IPS-20b (cell line): ENCODE measurements around the gene TMEM121.

Source experiments
- H3K27ac ChIP-seq: one replicate; pipeline ENCODE4 v1.5.1; 2013; ENCODE audit warnings: low read length
- H3K27me3 ChIP-seq: 2 replicates; pipeline ENCODE4 v1.6.1; 2013; ENCODE audit warnings: mild to moderate bottlenecking, low read length, inconsistent platforms; ENCODE audit not compliant: insufficient read depth
- H3K36me3 ChIP-seq: 2 replicates; pipeline ENCODE4 v1.6.1; 2013; ENCODE audit warnings: low read depth, mild to moderate bottlenecking, inconsistent platforms, low read length, moderate library complexity; ENCODE audit not compliant: insufficient read depth
- H3K4me1 ChIP-seq: 2 replicates; pipeline ENCODE4 v1.6.1; 2013; ENCODE audit warnings: mild to moderate bottlenecking, control low read depth, inconsistent platforms, low read length, moderate library complexity; ENCODE audit not compliant: insufficient read depth
- H3K4me3 ChIP-seq: 2 replicates; pipeline ENCODE4 v1.5.1; 2013; ENCODE audit warnings: mild to moderate bottlenecking, low read length, inconsistent platforms
- H3K9ac ChIP-seq: 2 replicates; pipeline ENCODE4 v1.6.1; 2013; ENCODE audit warnings: low read depth, mild to moderate bottlenecking, inconsistent platforms, low read length, moderate library complexity
- H3K9me3 ChIP-seq: 2 replicates; pipeline ENCODE4 v1.6.1; 2013; ENCODE audit warnings: mild to moderate bottlenecking, low read depth, low read length, inconsistent platforms; ENCODE audit not compliant: insufficient read depth

Gene TMEM121

DNA sequence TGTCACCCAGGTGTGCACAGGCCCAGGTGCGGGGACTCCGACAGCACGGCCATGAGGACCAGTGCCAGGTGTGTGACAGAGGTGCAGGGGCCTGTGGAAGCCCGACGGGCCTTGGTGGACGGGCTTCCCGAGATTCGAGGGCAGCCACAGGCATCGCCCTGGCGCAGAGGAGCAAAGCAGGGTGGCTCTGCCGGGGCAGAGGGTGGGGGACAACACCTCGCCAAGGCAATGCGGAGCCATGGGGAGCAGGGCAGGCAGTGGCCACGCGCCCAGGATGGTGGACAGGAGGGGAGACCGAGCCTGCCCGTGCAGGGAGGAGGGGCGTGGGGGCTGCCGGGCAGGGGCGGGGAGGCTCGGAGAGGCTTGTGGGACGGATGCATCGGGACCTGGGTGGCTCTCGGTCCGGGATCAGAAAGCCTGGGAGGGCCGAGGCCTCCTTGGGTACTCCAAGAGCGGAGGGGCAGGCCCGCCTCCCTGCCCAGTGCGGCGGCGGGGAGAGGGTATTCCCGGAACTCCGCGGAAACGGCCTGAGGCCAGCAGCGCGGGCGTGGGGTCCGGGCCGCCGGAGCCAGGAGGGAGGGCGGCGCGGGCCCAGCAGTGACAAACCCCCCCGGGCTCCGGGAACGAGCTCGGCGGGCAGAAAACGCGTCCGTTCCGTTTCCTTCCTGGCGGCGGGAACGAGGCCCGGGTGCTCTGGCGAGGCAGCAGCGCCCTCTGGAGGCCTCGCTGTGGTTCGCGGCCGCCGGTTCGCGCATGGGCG, 1.6 kb downstream of the TMEM121 start:
- Histone ChIP-seq H3K36me3 (no peaks in the 10 kb centered on the region), H3K4me1 (no peaks in the 10 kb centered on the region), H3K9ac (no peak overlapping the region), H3K9me3 (peaks cover 12% of the 10 kb centered on the region; the same call in 1 of the 2 replicates), H3K27ac (no peak overlapping the region), H3K27me3 (peaks cover 51% of the 10 kb centered on the region), H3K4me3 (no peak overlapping the region)

DNA sequence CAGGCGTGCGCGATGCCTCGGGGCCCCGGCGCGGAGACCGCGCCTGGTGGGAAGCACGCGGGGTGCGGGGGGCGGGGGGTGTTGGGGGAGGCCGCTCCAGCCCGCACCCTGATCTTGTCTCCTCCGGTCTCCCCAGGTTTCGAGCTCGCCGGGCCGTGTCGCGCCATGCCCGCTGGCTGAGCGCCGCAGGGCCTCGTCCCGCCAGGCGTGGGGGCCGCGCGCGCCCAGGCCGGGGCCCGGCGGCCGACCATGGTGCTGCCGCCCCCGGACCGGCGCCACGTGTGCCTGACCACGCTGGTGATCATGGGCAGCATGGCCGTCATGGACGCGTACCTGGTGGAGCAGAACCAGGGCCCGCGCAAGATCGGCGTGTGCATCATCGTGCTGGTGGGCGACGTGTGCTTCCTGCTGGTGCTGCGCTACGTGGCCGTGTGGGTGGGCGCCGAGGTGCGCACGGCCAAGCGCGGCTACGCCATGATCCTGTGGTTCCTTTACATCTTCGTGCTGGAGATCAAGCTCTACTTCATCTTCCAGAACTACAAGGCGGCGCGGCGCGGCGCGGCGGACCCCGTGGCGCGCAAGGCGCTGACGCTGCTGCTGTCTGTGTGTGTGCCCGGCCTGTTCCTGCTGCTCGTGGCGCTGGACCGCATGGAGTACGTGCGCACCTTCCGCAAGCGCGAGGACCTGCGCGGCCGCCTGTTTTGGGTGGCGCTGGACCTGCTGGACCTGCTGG, 2.4 kb downstream of the TMEM121 start:
- no peaks in the 10 kb centered on the region for H3K4me1 ChIP-seq
- no peak overlapping the region for H3K4me3 ChIP-seq
- no peaks in the 10 kb centered on the region for H3K36me3 ChIP-seq
- peaks cover 45% of the 10 kb centered on the region for H3K27me3 ChIP-seq
- no peak overlapping the region for H3K27ac ChIP-seq
- no peak overlapping the region for H3K9ac ChIP-seq
- H3K9me3 ChIP-seq: peaks cover 15% of the 10 kb centered on the region; the same call in 1 of the 2 replicates

DNA sequence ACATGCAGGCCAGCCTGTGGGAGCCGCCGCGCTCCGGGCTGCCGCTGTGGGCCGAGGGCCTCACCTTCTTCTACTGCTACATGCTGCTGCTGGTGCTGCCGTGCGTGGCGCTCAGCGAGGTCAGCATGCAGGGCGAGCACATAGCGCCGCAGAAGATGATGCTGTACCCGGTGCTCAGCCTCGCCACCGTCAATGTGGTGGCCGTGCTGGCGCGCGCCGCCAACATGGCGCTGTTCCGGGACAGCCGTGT, 2.9 kb downstream of the TMEM121 start:
- Histone ChIP-seq H3K4me3 (no peak overlapping the region), H3K27ac (no peak overlapping the region), H3K27me3 (peaks cover 41% of the 10 kb centered on the region), H3K9me3 (peaks cover 15% of the 10 kb centered on the region; the same call in 1 of the 2 replicates), H3K9ac (no peak overlapping the region), H3K36me3 (no peaks in the 10 kb centered on the region), H3K4me1 (no peaks in the 10 kb centered on the region)

DNA sequence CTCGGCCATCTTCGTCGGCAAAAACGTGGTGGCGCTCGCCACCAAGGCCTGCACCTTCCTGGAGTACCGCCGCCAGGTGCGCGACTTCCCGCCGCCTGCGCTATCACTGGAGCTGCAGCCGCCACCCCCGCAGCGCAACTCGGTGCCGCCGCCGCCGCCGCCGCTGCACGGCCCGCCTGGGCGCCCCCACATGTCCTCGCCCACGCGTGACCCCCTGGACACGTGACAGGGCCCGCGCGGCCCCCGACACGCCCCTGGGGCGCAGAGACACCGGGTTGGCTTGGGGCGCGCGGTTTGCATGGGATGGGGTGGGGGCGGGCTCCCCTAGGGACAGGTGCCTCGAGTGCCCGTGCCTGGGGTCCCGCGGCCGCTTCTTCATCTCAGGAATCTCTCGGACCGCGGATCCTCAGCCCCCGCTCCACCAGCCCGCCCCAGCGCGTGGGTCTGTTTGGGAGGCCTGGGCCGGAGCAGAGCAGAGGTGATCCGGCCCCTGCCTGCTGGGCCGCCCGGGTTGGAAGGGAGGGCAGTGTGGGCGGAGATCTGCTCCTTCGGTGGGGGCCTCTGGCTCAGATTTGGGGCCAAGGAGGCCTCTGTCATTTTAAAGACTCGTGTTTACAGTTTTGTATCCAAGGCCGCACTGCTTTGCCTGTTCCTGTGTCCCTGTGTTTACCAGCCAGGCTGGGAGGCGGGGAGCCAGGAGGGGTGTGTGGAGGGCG, 3.3 kb downstream of the TMEM121 start:
- no peak overlapping the region for H3K4me3 ChIP-seq
- no peaks in the 10 kb centered on the region for H3K4me1 ChIP-seq
- no peak overlapping the region for H3K27ac ChIP-seq
- H3K36me3 ChIP-seq: no peaks in the 10 kb centered on the region
- H3K9ac ChIP-seq: no peak overlapping the region
- peaks cover 15% of the 10 kb centered on the region; the same call in 1 of the 2 replicates for H3K9me3 ChIP-seq
- peaks cover 36% of the 10 kb centered on the region for H3K27me3 ChIP-seq

DNA sequence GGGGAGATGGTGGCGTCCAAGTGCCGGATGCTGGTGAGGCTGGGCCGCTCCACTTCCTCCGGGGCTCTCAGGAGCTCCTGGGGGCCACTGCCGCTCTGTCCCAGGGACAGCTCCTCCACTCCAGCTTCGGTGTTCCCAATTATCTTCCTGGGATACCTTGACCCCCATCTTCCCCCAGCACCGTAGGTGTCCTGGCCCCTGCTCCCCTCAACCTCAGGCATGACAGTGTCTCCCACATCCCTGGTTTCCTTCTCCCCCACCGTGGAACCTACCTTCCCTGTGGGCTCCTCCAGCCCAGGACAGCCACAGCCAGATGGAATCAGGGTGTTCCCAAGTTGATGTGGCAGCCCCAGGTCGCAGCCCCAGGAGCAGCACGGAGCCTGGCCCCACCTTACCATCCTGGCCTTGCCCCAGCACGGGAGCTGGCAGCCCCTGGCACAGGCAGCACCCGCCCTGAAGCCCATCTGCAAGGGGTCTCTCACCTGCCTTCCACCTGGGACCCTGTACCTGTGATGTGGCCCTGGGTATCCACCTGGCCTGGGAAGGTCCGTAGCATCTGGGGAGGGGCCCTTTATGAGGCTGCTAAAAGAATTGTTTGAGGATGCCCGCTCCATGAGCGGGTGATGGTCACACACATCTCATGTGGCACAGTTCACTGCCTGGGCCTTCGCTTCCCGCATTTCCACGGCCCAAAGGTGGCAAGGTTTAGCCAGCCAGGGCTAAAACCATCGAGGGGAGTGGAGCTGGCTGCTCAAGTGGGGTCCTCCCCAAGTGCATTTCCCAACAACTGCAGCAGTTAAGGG, 4.1 kb downstream of the TMEM121 start:
- Histone ChIP-seq H3K36me3 (no peaks in the 10 kb centered on the region), H3K27ac (no peak overlapping the region), H3K4me3 (no peak overlapping the region), H3K4me1 (no peaks in the 10 kb centered on the region), H3K27me3 (peaks cover 28% of the 10 kb centered on the region), H3K9me3 (peaks cover 15% of the 10 kb centered on the region; the same call in 1 of the 2 replicates), H3K9ac (no peak overlapping the region)

DNA sequence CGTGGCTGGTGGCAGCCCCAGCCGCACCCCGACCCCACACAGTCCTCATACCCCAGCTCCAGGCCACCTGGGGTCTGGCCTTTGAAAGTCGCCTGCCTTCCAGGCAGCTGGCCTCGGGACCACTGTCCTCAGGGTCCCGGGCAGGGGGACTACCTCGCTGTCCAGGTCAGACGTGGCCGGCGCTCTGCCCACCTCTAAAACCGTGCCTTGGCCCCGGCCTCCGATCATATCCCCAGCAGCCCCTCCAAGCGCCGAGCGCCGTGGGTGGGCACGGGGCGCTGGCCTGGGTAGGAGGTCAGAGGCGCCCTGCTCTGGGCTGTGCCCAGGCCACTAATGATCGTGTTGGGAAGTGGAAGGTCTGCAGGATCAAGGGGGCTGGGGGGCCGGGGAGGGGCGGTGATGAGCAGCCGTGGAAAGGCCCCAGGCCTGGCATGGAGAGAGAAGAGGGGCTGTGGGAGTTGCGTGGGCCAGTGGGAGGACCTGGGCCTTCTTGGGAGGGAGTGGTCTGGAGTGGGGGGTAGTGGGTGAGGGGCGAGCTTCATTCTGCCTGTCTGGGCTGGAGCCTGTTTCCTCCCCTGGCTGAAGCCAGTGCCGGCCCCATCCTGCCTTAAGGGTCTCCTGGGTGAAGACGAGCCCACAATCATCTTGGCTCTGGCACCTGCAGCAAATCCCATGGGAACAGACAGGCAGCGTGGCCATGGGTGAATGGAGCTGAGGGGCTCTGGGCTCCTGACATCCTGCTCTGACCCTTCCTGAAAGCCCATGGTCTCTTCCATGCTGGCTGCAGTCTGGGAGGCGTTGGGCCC, 4.9 kb downstream of the TMEM121 start:
- Histone ChIP-seq H3K36me3 (no peaks in the 10 kb centered on the region), H3K9ac (no peak overlapping the region), H3K27ac (no peak overlapping the region), H3K9me3 (peaks cover 21% of the 10 kb centered on the region; the same call in 1 of the 2 replicates), H3K4me1 (no peaks in the 10 kb centered on the region), H3K27me3 (peaks cover 22% of the 10 kb centered on the region), H3K4me3 (no peak overlapping the region)

DNA sequence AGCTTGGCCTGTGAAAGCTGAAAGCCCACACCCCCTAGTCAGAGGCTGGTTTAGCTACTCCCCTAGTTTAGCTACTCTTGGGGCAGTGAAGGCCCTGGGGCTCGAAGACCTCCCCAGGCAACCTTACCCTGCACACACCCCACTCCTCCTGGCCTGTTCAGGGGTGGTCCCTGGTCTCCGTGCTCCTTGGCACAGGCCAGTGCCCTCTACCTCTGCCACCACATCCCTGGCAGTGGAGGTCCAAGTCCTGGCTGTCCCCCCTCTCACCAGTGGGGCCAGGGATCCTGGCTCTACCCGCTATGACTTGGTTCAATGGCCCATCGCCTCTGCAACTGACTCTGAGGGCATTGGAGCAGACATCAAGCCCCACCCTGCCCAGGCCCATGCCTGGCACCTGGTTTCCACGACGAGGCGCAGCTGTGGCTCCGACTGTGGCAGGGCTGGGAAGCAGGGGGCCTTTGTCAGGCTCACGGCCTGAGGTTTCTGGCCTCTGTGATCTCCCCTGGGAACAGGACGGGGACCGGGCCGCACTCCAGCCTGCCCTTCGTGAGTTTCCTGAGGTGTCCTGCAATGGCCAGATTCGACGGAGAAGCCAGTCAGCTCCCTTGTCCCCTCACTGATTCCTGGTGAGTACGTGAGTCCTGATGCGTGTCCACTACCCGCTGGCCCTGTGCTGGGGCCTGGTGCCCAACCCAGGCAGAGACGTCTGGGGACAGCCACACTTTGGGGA, 5.7 kb downstream of the TMEM121 start:
- H3K27me3 ChIP-seq: peaks cover 18% of the 10 kb centered on the region
- H3K36me3 ChIP-seq: no peaks in the 10 kb centered on the region
- no peak overlapping the region for H3K9ac ChIP-seq
- no peaks in the 10 kb centered on the region for H3K4me1 ChIP-seq
- H3K9me3 ChIP-seq: peaks cover 28% of the 10 kb centered on the region; the same call in 1 of the 2 replicates
- H3K27ac ChIP-seq: no peak overlapping the region
- no peak overlapping the region for H3K4me3 ChIP-seq

DNA sequence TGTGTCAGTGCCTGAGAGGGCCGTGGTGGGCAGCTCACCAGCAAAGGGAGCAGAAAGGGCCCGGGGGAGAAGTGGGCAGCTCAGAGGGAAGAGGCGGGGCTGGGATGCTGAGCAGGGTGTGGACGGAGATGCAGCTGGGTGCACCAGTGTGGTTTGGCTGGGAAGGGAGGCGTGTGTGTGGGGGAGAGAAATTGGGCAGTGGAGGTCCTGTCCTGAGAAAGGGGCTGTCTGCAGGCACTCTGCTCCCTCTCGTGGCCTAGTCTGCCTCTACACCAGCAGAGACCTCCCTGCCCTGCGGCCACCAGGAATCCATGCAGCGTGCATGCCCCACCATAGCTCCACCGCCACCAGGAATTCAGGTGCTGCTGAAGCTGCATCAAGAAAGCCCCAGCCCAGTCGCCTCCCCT, 6.4 kb downstream of the TMEM121 start:
- H3K9ac ChIP-seq: no peak overlapping the region
- H3K4me1 ChIP-seq: no peaks in the 10 kb centered on the region
- H3K27ac ChIP-seq: no peak overlapping the region
- H3K36me3 ChIP-seq: no peaks in the 10 kb centered on the region
- peaks cover 28% of the 10 kb centered on the region; the same call in 1 of the 2 replicates for H3K9me3 ChIP-seq
- H3K4me3 ChIP-seq: no peak overlapping the region
- H3K27me3 ChIP-seq: peaks cover 11% of the 10 kb centered on the region

DNA sequence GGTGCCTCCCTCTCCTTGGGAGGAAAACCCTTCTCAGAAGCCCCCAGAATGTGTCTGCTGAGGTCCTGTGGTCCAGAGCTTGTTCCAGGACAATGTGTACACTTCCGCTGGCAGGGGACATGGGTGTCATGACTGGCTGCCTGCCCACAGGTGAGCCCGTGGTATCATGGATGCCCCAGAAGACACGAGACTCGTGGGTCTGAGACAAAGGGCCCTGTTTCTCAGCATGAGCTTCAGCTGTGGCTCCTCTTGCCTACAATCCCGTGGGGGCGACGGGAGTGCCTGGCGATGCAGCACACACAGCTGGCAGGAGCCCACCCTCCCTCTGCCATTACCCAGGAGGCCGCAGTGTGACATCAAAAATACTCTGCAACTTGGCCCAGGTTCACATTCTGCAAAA, 7.0 kb downstream of the TMEM121 start:
- Histone ChIP-seq H3K36me3 (no peaks in the 10 kb centered on the region), H3K9me3 (peaks cover 32% of the 10 kb centered on the region; the same call in 1 of the 2 replicates), H3K27me3 (peaks cover 6% of the 10 kb centered on the region), H3K27ac (no peak overlapping the region), H3K9ac (no peak overlapping the region), H3K4me1 (no peaks in the 10 kb centered on the region), H3K4me3 (no peak overlapping the region)

DNA sequence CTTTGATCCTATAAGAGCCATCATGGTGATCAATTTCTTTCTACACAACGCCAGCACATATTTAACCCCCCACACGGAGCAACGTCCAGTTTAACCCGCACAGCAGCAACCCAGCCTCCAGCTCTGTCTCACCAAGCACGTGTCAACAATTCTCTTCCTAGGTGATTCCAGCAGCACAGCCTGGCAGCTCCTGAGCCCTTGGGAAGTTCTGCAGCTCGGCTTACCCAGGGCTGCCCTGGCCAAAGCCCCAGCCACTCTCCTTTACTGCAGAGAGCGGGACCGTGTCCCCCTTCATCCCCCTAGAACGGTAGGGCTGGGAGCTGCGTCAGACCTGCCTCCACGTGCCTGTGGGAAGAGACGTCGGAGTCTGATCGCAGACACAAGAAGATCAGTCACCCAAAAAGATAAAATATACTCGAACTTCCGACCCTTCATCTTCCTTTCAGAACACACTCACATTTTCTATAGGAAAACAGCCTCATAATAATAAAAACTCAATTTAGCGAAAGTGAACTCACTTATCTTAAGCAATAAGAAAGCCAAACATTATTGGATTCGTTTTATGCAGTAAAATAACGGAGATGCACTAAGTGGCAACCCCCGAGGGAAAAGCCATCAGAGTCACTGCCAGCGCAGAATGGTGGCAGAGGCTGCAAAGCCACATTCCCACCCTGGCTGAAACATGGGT, 7.6 kb downstream of the TMEM121 start:
- no peaks in the 10 kb centered on the region for H3K4me1 ChIP-seq
- peaks cover 3% of the 10 kb centered on the region for H3K27me3 ChIP-seq
- H3K36me3 ChIP-seq: no peaks in the 10 kb centered on the region
- H3K9ac ChIP-seq: no peak overlapping the region
- peaks cover 38% of the 10 kb centered on the region; the same call in 1 of the 2 replicates for H3K9me3 ChIP-seq
- H3K27ac ChIP-seq: no peak overlapping the region
- no peak overlapping the region for H3K4me3 ChIP-seq
